Measurements from ENCODE around the gene SLC10A2.

SLC10A2 gene

GRCh38 chr13:103036268-103036667 lies 29.9 kb downstream of the SLC10A2 start:
- Histone ChIP-seq H3K4me1 (ENCODE audit: control insufficient read depth, low read length) (peaks cover 53% of the 10 kb centered on the region), H3F3A (ENCODE audit: control insufficient read depth, insufficient read depth) (peaks cover 39% of the 10 kb centered on the region), H3K27me3 (ENCODE audit: control insufficient read depth, low read length) (no peaks in the 10 kb centered on the region), H3K9me3 (ENCODE audit: control insufficient read depth, insufficient read depth, low read length) (peaks cover 43% of the 10 kb centered on the region), H3K4me3 (ENCODE audit: low read length) (no peak overlapping the region), H3K4me2 (ENCODE audit: low read length) (no peak overlapping the region; the same call in 1 of the 2 replicates), H3K79me2 (ENCODE audit: control insufficient read depth, low read length) (no peaks in the 10 kb centered on the region), H4K20me1 (ENCODE audit: control insufficient read depth, insufficient read depth, low read depth, low read length) (no peaks in the 10 kb centered on the region), H3K36me3 (ENCODE audit: control insufficient read depth, low read length) (peaks cover 53% of the 10 kb centered on the region), H3K27ac (ENCODE audit: low read depth, low read length) (peak overlapping the region; percentile 99; the same call in 1 of the 2 replicates), H3K9me2 (replicated peaks; ENCODE audit: control insufficient read depth, low read length) (no peaks in the 10 kb centered on the region)
- TF ChIP-seq, protein P1, sequence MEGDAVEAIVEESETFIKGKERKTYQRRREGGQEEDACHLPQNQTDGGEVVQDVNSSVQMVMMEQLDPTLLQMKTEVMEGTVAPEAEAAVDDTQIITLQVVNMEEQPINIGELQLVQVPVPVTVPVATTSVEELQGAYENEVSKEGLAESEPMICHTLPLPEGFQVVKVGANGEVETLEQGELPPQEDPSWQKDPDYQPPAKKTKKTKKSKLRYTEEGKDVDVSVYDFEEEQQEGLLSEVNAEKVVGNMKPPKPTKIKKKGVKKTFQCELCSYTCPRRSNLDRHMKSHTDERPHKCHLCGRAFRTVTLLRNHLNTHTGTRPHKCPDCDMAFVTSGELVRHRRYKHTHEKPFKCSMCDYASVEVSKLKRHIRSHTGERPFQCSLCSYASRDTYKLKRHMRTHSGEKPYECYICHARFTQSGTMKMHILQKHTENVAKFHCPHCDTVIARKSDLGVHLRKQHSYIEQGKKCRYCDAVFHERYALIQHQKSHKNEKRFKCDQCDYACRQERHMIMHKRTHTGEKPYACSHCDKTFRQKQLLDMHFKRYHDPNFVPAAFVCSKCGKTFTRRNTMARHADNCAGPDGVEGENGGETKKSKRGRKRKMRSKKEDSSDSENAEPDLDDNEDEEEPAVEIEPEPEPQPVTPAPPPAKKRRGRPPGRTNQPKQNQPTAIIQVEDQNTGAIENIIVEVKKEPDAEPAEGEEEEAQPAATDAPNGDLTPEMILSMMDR (IDR thresholded peaks at IDR 0.05; ENCODE audit: low read depth, low read length, poor library complexity, severe bottlenecking) = no peak
- no peak for TF ChIP-seq EZH2phosphoT487 (IDR thresholded peaks at IDR 0.05; ENCODE audit: borderline replicate concordance, low read length)

- peaks cover 55% of the 10 kb centered on the region for H3F3A ChIP-seq (ENCODE audit: control insufficient read depth, insufficient read depth)
- no peaks in the 10 kb centered on the region for H3K27me3 ChIP-seq (ENCODE audit: control insufficient read depth, low read length)
- peak overlapping the region; percentile 99 for H3K27ac ChIP-seq (ENCODE audit: low read depth, low read length)
- H3K4me1 ChIP-seq (ENCODE audit: control insufficient read depth, low read length) = peaks cover 73% of the 10 kb centered on the region
- H4K20me1 ChIP-seq (ENCODE audit: control insufficient read depth, insufficient read depth, low read depth, low read length) = no peaks in the 10 kb centered on the region
- H3K36me3 ChIP-seq (ENCODE audit: control insufficient read depth, low read length) = peaks cover 65% of the 10 kb centered on the region
- TF ChIP-seq EZH2phosphoT487 (IDR thresholded peaks at IDR 0.05; ENCODE audit: borderline replicate concordance, low read length) = no peak
- TF ChIP-seq, protein P1 (IDR thresholded peaks at IDR 0.05; ENCODE audit: low read depth, low read length, poor library complexity, severe bottlenecking) = no peak
- H3K4me2 ChIP-seq (ENCODE audit: low read length) = peak overlapping the region; percentile 63
- H3K9me3 ChIP-seq (ENCODE audit: control insufficient read depth, insufficient read depth, low read length) = peaks cover 50% of the 10 kb centered on the region
- H3K4me3 ChIP-seq (ENCODE audit: low read length) = peak overlapping the region; percentile 48
- no peaks in the 10 kb centered on the region for H3K9me2 ChIP-seq (replicated peaks; ENCODE audit: control insufficient read depth, low read length)
- no peaks in the 10 kb centered on the region for H3K79me2 ChIP-seq (ENCODE audit: control insufficient read depth, low read length)
These were observed 32.2 kb downstream of the SLC10A2 start for GRCh38 chr13:103033999-103034398.

- TF ChIP-seq, protein P1 (IDR thresholded peaks at IDR 0.05; ENCODE audit: low read depth, low read length, poor library complexity, severe bottlenecking) = no peak
- no peak for TF ChIP-seq EZH2phosphoT487 (IDR thresholded peaks at IDR 0.05; ENCODE audit: borderline replicate concordance, low read length)
- Histone ChIP-seq H3K4me3 (ENCODE audit: low read length) (peak overlapping the region; percentile 48), H4K20me1 (ENCODE audit: control insufficient read depth, insufficient read depth, low read depth, low read length) (no peaks in the 10 kb centered on the region), H3K4me2 (ENCODE audit: low read length) (peak overlapping the region; percentile 63), H3K27ac (ENCODE audit: low read depth, low read length) (peak overlapping the region; percentile 99), H3K79me2 (ENCODE audit: control insufficient read depth, low read length) (no peaks in the 10 kb centered on the region), H3F3A (ENCODE audit: control insufficient read depth, insufficient read depth) (peaks cover 51% of the 10 kb centered on the region), H3K4me1 (ENCODE audit: control insufficient read depth, low read length) (peaks cover 80% of the 10 kb centered on the region), H3K27me3 (ENCODE audit: control insufficient read depth, low read length) (no peaks in the 10 kb centered on the region), H3K36me3 (ENCODE audit: control insufficient read depth, low read length) (peaks cover 68% of the 10 kb centered on the region), H3K9me2 (replicated peaks; ENCODE audit: control insufficient read depth, low read length) (no peaks in the 10 kb centered on the region), H3K9me3 (ENCODE audit: control insufficient read depth, insufficient read depth, low read length) (peaks cover 51% of the 10 kb centered on the region)
These were observed 34.8 kb downstream of the SLC10A2 start for GRCh38 chr13:103031332-103031873.

Data from DOHH2 (cell line).